ENCODE measurements around the gene EID2B. TPM values are rescaled to one million over a fixed set of nuclear protein-coding genes. Genes with fewer than 3 reads are reported as not detected.

The EID2B gene
- total and polyA plus RNA-seq, 10 of the 15 experiments (the other 5 are each of a cell fraction or from before 2014, with no cell fraction given): 2.9 to 10.1 (median 5.0) TPM

DNA sequence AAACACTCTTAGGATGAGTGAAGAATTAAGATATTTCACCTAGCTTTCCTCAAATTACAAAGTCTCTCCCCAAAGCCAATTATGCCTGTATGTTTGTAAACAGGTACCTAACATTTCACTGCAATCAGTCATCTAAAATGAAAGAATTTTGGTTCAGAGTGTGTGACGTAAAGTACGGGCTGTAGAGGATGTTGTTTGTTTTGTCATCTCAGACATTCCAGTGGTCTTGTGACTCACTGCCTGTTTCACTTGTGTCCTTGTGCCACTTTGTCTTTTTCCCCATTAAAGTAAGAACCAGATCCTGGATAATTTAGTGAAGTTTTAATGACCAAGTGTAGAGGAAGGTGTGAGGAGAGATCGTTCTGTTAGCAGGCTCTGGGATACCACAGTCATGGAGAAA, 36.0 kb upstream of the EID2B start:
- Histone ChIP-seq H4K20me1 (ENCODE audit: control insufficient read depth, insufficient read depth) (no peaks in the 10 kb centered on the region), H3K27me3 (replicated peaks in 1 of 2; ENCODE audit: control insufficient read depth in 2 of 2, insufficient read depth in 2 of 2, low read length in 1 of 2) (no peaks in the 10 kb centered on the region), H3K4me2 (ENCODE audit: control insufficient read depth, insufficient read depth) (no peak overlapping the region), H3K9me3 (replicated peaks; ENCODE audit: control insufficient read depth, insufficient read depth, low read length) (no peaks in the 10 kb centered on the region), H3K36me3 (ENCODE audit: control insufficient read depth in 2 of 2, insufficient read depth in 2 of 2, low read length in 1 of 2) (no peaks in the 10 kb centered on the region), H3K4me1 (ENCODE audit: control insufficient read depth, insufficient read depth, low read length) (no peaks in the 10 kb centered on the region), H3K4me3 (no peak overlapping the region), H3K9ac (ENCODE audit: control insufficient read depth, insufficient read depth, low read length) (no peak overlapping the region), H2AFZ (ENCODE audit: control insufficient read depth, low read depth, low read length) (no peak overlapping the region), H3K79me2 (ENCODE audit: control insufficient read depth, insufficient read depth, low read length) (no peaks in the 10 kb centered on the region), H3K27ac (ENCODE audit: control insufficient read depth, insufficient read depth) (no peak overlapping the region)
- POLR2A ChIA-PET: no interaction called here
- 21% methylated on average over 3 of the region's 3 CpGs for WGBS (ENCODE audit: insufficient coverage, insufficient replicate concordance, low lambda C conversion rate, missing lambda C conversion rate)
- CTCF ChIA-PET: no interaction called here
- TF ChIP-seq E4F1 (IDR thresholded peaks at IDR 0.05; ENCODE audit: borderline replicate concordance, partially characterized antibody) (no peak), USF1 (IDR thresholded peaks at IDR 0.05; ENCODE audit: borderline replicate concordance, extremely low read length, insufficient read depth, low read depth, low read length) (no peak), ZNF217 (IDR thresholded peaks at IDR 0.05) (no peak), POU2F2 (IDR thresholded peaks at IDR 0.05; ENCODE audit: borderline replicate concordance, low read depth, low read length) (no peak), PKNOX1 (IDR thresholded peaks at IDR 0.05) (no peak), NR2C1 (IDR thresholded peaks at IDR 0.05) (no peak), IKZF2 (IDR thresholded peaks at IDR 0.05) (no peak), TCF12 (IDR thresholded peaks at IDR 0.05; ENCODE audit: low read depth, low read length) (no peak), CHD1 (IDR thresholded peaks at IDR 0.05; ENCODE audit: low read depth, low read length) (no peak), E2F4 (IDR thresholded peaks at IDR 0.05; ENCODE audit: low read depth, low read length) (no peak), ZBTB4 (CRISPR knock-in tag; IDR thresholded peaks at IDR 0.05) (no peak)
- TF ChIP-seq, protein P1, sequence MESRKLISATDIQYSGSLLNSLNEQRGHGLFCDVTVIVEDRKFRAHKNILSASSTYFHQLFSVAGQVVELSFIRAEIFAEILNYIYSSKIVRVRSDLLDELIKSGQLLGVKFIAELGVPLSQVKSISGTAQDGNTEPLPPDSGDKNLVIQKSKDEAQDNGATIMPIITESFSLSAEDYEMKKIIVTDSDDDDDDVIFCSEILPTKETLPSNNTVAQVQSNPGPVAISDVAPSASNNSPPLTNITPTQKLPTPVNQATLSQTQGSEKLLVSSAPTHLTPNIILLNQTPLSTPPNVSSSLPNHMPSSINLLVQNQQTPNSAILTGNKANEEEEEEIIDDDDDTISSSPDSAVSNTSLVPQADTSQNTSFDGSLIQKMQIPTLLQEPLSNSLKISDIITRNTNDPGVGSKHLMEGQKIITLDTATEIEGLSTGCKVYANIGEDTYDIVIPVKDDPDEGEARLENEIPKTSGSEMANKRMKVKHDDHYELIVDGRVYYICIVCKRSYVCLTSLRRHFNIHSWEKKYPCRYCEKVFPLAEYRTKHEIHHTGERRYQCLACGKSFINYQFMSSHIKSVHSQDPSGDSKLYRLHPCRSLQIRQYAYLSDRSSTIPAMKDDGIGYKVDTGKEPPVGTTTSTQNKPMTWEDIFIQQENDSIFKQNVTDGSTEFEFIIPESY (IDR thresholded peaks at IDR 0.05): no peak
- DNase-seq (ENCODE audit: low read depth, low spot score) (no peak), FAIRE-seq (no peak), ATAC-seq (no peak)
- SMC1A ChIA-PET (ENCODE audit: uncharacterized antibody, unreplicated experiment): no interaction called here
- RAD21 ChIA-PET (ENCODE audit: unreplicated experiment): no interaction called here
- BruUV-seq (replicated peaks): no TSS peak
- intact Hi-C loops (cut with micrococcal nuclease; ENCODE audit: unreplicated experiment) (no loop called here), in situ Hi-C loops (cut with MboI) (no loop called here)
